Body of pancreas (tissue), 4 donors: ENCODE results near the gene MGLL.
A peak's percentile ranks its signal among the peaks of the same experiment; 100 is the strongest.

Experiments
- CTCF ChIP-seq, 7 experiments: fragments of 450-650 bp in 4 of 7; fragments of 200-600 bp in 3 of 7; sonication (generic) in 3 of 7; IDR thresholded peaks; one replicate each; pipeline ENCODE4 v1.5.1; 2016 to 2019; ENCODE audit warnings: antibody characterized with exemption in 7 of 7
- POLR2A ChIP-seq, 3 donors: fragments of 450-650 bp; IDR thresholded peaks; one replicate each; pipeline ENCODE4 v1.6.1; 2016; ENCODE audit warnings: antibody characterized with exemption in 3 of 3, mild to moderate bottlenecking in 2 of 3

- TF ChIP-seq CTCF (IDR thresholded peaks at IDR 0.05) (no peak), POLR2A (IDR thresholded peaks at IDR 0.05) (peak in 1 of 3 donors; percentile 29)
These were observed 124.6 kb downstream of the MGLL start for GRCh38 chr3:127697551-127698240.
